ENCODE data around the gene AHDC1. TPM values are rescaled to one million over a fixed set of nuclear protein-coding genes. Genes with fewer than 3 reads are reported as not detected.

AHDC1 gene
- total RNA-seq, 2 donors from 2014 or later: 8.4 to 9.3 TPM

- no peak for ATAC-seq (replicated peaks in 1 of 2)
- H3K9me3 Mint-ChIP-seq: no peaks in the 10 kb centered on the region
- no peaks in the 10 kb centered on the region for H3K36me3 Mint-ChIP-seq (ENCODE audit: insufficient read depth in 2 of 2)
- H3K4me1 Mint-ChIP-seq (ENCODE audit: low read depth): peaks cover 20% of the 10 kb centered on the region
- H3K4me3 Mint-ChIP-seq: no peak overlapping the region
- DNase-seq: no peak
- no peak overlapping the region for H3K27ac Mint-ChIP-seq
- no peaks in the 10 kb centered on the region for H3K27me3 Mint-ChIP-seq (ENCODE audit: low read depth)
Observed at GRCh38 chr1:27571439-27572018, 32.4 kb downstream of the AHDC1 start.

- no peaks in the 10 kb centered on the region for H3K27me3 Mint-ChIP-seq (ENCODE audit: low read depth)
- no peaks in the 10 kb centered on the region for H3K9me3 Mint-ChIP-seq
- DNase-seq (no peak), ATAC-seq (replicated peaks in 1 of 2) (no peak)
- H3K36me3 Mint-ChIP-seq (ENCODE audit: insufficient read depth in 2 of 2): no peaks in the 10 kb centered on the region
- H3K27ac Mint-ChIP-seq: no peak overlapping the region
- H3K4me1 Mint-ChIP-seq (ENCODE audit: low read depth): peaks cover 20% of the 10 kb centered on the region
- no peak overlapping the region for H3K4me3 Mint-ChIP-seq
Observed at GRCh38 chr1:27570784-27571183, 33.2 kb downstream of the AHDC1 start.

- H3K36me3 Mint-ChIP-seq (ENCODE audit: insufficient read depth in 2 of 2): no peaks in the 10 kb centered on the region
- no peaks in the 10 kb centered on the region for H3K9me3 Mint-ChIP-seq
- no peak overlapping the region for H3K4me3 Mint-ChIP-seq
- no peak overlapping the region for H3K27ac Mint-ChIP-seq
- H3K4me1 Mint-ChIP-seq (ENCODE audit: low read depth): peaks cover 20% of the 10 kb centered on the region
- ATAC-seq (replicated peaks in 1 of 2): no peak
- no peak for DNase-seq
- H3K27me3 Mint-ChIP-seq (ENCODE audit: low read depth): no peaks in the 10 kb centered on the region
Observed at GRCh38 chr1:27570356-27570755, 33.6 kb downstream of the AHDC1 start.

GRCh38 chr1:27569506-27570291 is 34.2 kb downstream of the AHDC1 start:
- Mint-ChIP-seq H3K27me3 (ENCODE audit: low read depth) (no peaks in the 10 kb centered on the region), H3K4me1 (ENCODE audit: low read depth) (peaks cover 20% of the 10 kb centered on the region), H3K27ac (no peak overlapping the region), H3K4me3 (peak overlapping the region; percentile 77 to 91), H3K36me3 (ENCODE audit: insufficient read depth in 2 of 2) (no peaks in the 10 kb centered on the region), H3K9me3 (no peaks in the 10 kb centered on the region)
- ATAC-seq (replicated peaks in 1 of 2): no peak
- DNase-seq: no peak

GRCh38 chr1:27569088-27569460 is 34.9 kb downstream of the AHDC1 start:
- H3K4me3 Mint-ChIP-seq: peak overlapping the region; percentile 77 to 91
- H3K9me3 Mint-ChIP-seq: no peaks in the 10 kb centered on the region
- no peaks in the 10 kb centered on the region for H3K27me3 Mint-ChIP-seq (ENCODE audit: low read depth)
- peaks cover 19% of the 10 kb centered on the region for H3K4me1 Mint-ChIP-seq (ENCODE audit: low read depth)
- H3K27ac Mint-ChIP-seq: no peak overlapping the region
- H3K36me3 Mint-ChIP-seq (ENCODE audit: insufficient read depth in 2 of 2): no peaks in the 10 kb centered on the region
- DNase-seq (no peak), ATAC-seq (replicated peaks in 1 of 2) (peak; percentile 1 to 2)

- peak overlapping the region; percentile 77 to 91 for H3K4me3 Mint-ChIP-seq
- no peaks in the 10 kb centered on the region for H3K9me3 Mint-ChIP-seq
- H3K27ac Mint-ChIP-seq: no peak overlapping the region
- H3K36me3 Mint-ChIP-seq (ENCODE audit: insufficient read depth in 2 of 2): no peaks in the 10 kb centered on the region
- DNase-seq (peak; percentile 93 to 95), ATAC-seq (replicated peaks in 1 of 2) (peak; percentile 94)
- no peaks in the 10 kb centered on the region for H3K27me3 Mint-ChIP-seq (ENCODE audit: low read depth)
- H3K4me1 Mint-ChIP-seq (ENCODE audit: low read depth): peaks cover 14% of the 10 kb centered on the region
Observed at GRCh38 chr1:27568300-27569087, 35.5 kb downstream of the AHDC1 start.

- DNase-seq: no peak
- Mint-ChIP-seq H3K4me3 (peak overlapping the region; percentile 64 to 68), H3K27me3 (ENCODE audit: low read depth) (no peaks in the 10 kb centered on the region), H3K27ac (no peak overlapping the region), H3K9me3 (no peaks in the 10 kb centered on the region), H3K4me1 (ENCODE audit: low read depth) (peaks cover 14% of the 10 kb centered on the region), H3K36me3 (ENCODE audit: insufficient read depth in 2 of 2) (no peaks in the 10 kb centered on the region)
- ATAC-seq (replicated peaks in 1 of 2): peak; percentile 1 to 9
Observed at GRCh38 chr1:27567971-27568299, 36.0 kb downstream of the AHDC1 start.

- peaks cover 14% of the 10 kb centered on the region for H3K4me1 Mint-ChIP-seq (ENCODE audit: low read depth)
- no peaks in the 10 kb centered on the region for H3K27me3 Mint-ChIP-seq (ENCODE audit: low read depth)
- ATAC-seq (replicated peaks in 1 of 2): no peak
- no peaks in the 10 kb centered on the region for H3K9me3 Mint-ChIP-seq
- H3K4me3 Mint-ChIP-seq: no peak overlapping the region
- no peaks in the 10 kb centered on the region for H3K36me3 Mint-ChIP-seq (ENCODE audit: insufficient read depth in 2 of 2)
- DNase-seq: no peak
- H3K27ac Mint-ChIP-seq: no peak overlapping the region
Observed at GRCh38 chr1:27567146-27567526, 36.8 kb downstream of the AHDC1 start.

- Mint-ChIP-seq H3K4me1 (ENCODE audit: low read depth) (peaks cover 14% of the 10 kb centered on the region), H3K4me3 (no peak overlapping the region), H3K36me3 (ENCODE audit: insufficient read depth in 2 of 2) (no peaks in the 10 kb centered on the region), H3K27me3 (ENCODE audit: low read depth) (no peaks in the 10 kb centered on the region), H3K9me3 (no peaks in the 10 kb centered on the region), H3K27ac (no peak overlapping the region)
- DNase-seq (no peak), ATAC-seq (replicated peaks in 1 of 2) (no peak)
Observed at GRCh38 chr1:27566462-27567145, 37.3 kb downstream of the AHDC1 start.

GRCh38 chr1:27564710-27565649 is 39.0 kb downstream of the AHDC1 start:
- Mint-ChIP-seq H3K27ac (no peak overlapping the region), H3K4me3 (no peak overlapping the region), H3K4me1 (ENCODE audit: low read depth) (peaks cover 14% of the 10 kb centered on the region), H3K27me3 (ENCODE audit: low read depth) (no peaks in the 10 kb centered on the region), H3K9me3 (no peaks in the 10 kb centered on the region), H3K36me3 (ENCODE audit: insufficient read depth in 2 of 2) (no peaks in the 10 kb centered on the region)
- ATAC-seq (replicated peaks in 1 of 2) (no peak), DNase-seq (no peak)

- H3K4me1 Mint-ChIP-seq (ENCODE audit: low read depth): peaks cover 9% of the 10 kb centered on the region
- H3K27ac Mint-ChIP-seq: no peak overlapping the region
- H3K27me3 Mint-ChIP-seq (ENCODE audit: low read depth): no peaks in the 10 kb centered on the region
- H3K36me3 Mint-ChIP-seq (ENCODE audit: insufficient read depth in 2 of 2): no peaks in the 10 kb centered on the region
- no peaks in the 10 kb centered on the region for H3K9me3 Mint-ChIP-seq
- no peak for DNase-seq
- no peak for ATAC-seq (replicated peaks in 1 of 2)
- H3K4me3 Mint-ChIP-seq: no peak overlapping the region
Observed at GRCh38 chr1:27563591-27564471, 40.1 kb downstream of the AHDC1 start.

GRCh38 chr1:27563341-27563590 is 40.7 kb downstream of the AHDC1 start:
- Mint-ChIP-seq H3K4me1 (ENCODE audit: low read depth) (peaks cover 5% of the 10 kb centered on the region), H3K27ac (no peak overlapping the region), H3K4me3 (no peak overlapping the region), H3K27me3 (ENCODE audit: low read depth) (no peaks in the 10 kb centered on the region), H3K9me3 (no peaks in the 10 kb centered on the region), H3K36me3 (ENCODE audit: insufficient read depth in 2 of 2) (no peaks in the 10 kb centered on the region)
- no peak for DNase-seq
- ATAC-seq (replicated peaks in 1 of 2): no peak

Measured in activated T-cell treated with anti-CD3 and anti-CD28 coated beads, Interleukin-2, amount 50 U/mL, for 72 hours (primary cell).